HL-60 (cell line): ENCODE data around the gene PGBD1.

ENCODE experiments used
- CTCF ChIP-seq: IDR thresholded peaks from one replicate; pipeline ENCODE4 v1.5.1; 2011; ENCODE audit warnings: low read length, control low read depth, inconsistent platforms; ENCODE audit not compliant: insufficient read depth
- POLR2AphosphoS5 ChIP-seq: IDR thresholded peaks from 2 replicates; pipeline ENCODE4 v1.6.1; 2012; ENCODE audit warnings: low read depth
- REST ChIP-seq: IDR thresholded peaks from 2 replicates; pipeline ENCODE4 v1.6.1; 2012; ENCODE audit warnings: low read depth; ENCODE audit not compliant: insufficient replicate concordance
- SPI1 ChIP-seq: IDR thresholded peaks from 2 replicates; pipeline ENCODE4 v1.6.1; 2012; ENCODE audit warnings: low read depth, mild to moderate bottlenecking, borderline replicate concordance

GRCh38 chr6:28315628-28316027 lies 34.3 kb downstream of the PGBD1 start:
- TF ChIP-seq POLR2AphosphoS5 (no peak), REST (no peak), CTCF (no peak), SPI1 (no peak)
